Psoas muscle (tissue), 8 donors: ENCODE measurements around the gene GSX2. TPM values are rescaled to one million over a fixed set of nuclear protein-coding genes. Genes with fewer than 3 reads are reported as not detected.

ENCODE experiments used
- ATAC-seq, 4 donors: fragments of 200-7000 bp; cut with Tn5 transposase; one replicate each; pipeline ENCODE4 v1.9.1; 2020; ENCODE audit warnings: moderate library complexity in 3 of 4, mild to moderate bottlenecking in 2 of 4
- DNase-seq, 2 donors: peaks; one replicate each; pipeline ENCODE4 v3.0.0-alpha.2; 2020
- H3K27ac ChIP-seq: fragments of 200-600 bp; one replicate; pipeline ENCODE4 v1.8.0; 2022
- H3K27me3 ChIP-seq, 3 donors: fragments of 200-600 bp in 1 of 3; one replicate each; pipeline versions ENCODE4 v1.6.1 to v1.8.0; 2013 to 2022; ENCODE audit warnings: low read length in 2 of 3, mild to moderate bottlenecking in 2 of 3, moderate library complexity in 1 of 3; ENCODE audit not compliant: insufficient read depth in 3 of 3
- H3K36me3 ChIP-seq, 2 donors: fragments of 200-600 bp in 1 of 2; one replicate each; pipeline versions ENCODE4 v1.6.1 to v1.8.0; 2013 to 2022; ENCODE audit warnings: low read depth in 1 of 2, mild to moderate bottlenecking in 1 of 2, moderate library complexity in 1 of 2; ENCODE audit not compliant: insufficient read depth in 1 of 2
- H3K4me1 ChIP-seq: fragments of 200-600 bp; one replicate; pipeline ENCODE4 v1.8.0; 2022
- H3K4me3 ChIP-seq: fragments of 200-600 bp; one replicate; pipeline ENCODE4 v1.8.0; 2022; ENCODE audit warnings: mild to moderate bottlenecking
- H3K9me3 ChIP-seq: fragments of 200-600 bp; one replicate; pipeline ENCODE4 v1.8.0; 2022
- WGBS, 3 donors: extraction: QIAGEN DNeasy Blood & Tissue Kit; methylation state at CpG; one replicate each; pipeline versions ENCODE4 v1.1.6 to v1.1.7; 2013; 5-methylcytosine and 5-hydroxymethylcytosine counted together
- intact Hi-C, 2 donors: fragments of 100-400 bp; cut with DNase I; formaldehyde crosslinking; loops; one replicate each; pipeline versions ENCODE4 v1.11.0 to v1.14.2; 2022
- polyA plus RNA-seq, 3 donors: library from polyadenylated mRNA; stranded (reverse); fragments of 200-250 nt; gene quantifications; one replicate each; pipeline ENCODE4 v1.2.3, GENCODE V29; 2013
- total RNA-seq, 4 donors: library from RNA; stranded (reverse); fragmentation: NEBNext Ultra II Directional in 2 of 4; extraction: Animal tissue kit (Norgen Biotek cat#: 25700) in 2 of 4; gene quantifications; one replicate each; pipeline versions ENCODE4 v1.2.1 to v1.2.4, GENCODE V29; 2021 to 2023
- TF ChIP-seq, protein P1 (sequence below): fragments of 200-600 bp; IDR thresholded peaks from one replicate; pipeline ENCODE4 v1.8.0; 2022; ENCODE audit warnings: antibody characterized with exemption
- donor health status: healthy with polysubstance abuse.
- donor health status: DM: no; HTN: no; CAD: no; lungs with moderate emphysema.
- donor health status: Bipolar disorder and iron deficiency.
- donor health status: healthy.
- donor health status: DM: yes; HTN: yes; CAD: no.
- donor health status: DM: no; HTN: no; CAD: no.
- donor health status: DM: no; HTN: no; CAD: no.
- donor health status: DM: yes; HTN: yes; CAD: no.

Gene GSX2
- total and polyA plus RNA-seq, 7 donors = not detected

GRCh38 chr4:54056360-54056759, 43.6 kb upstream of the GSX2 start:
- DNase-seq (no peak), ATAC-seq (no peak)
- Histone ChIP-seq H3K4me3 (no peak overlapping the region), H3K27ac (no peak overlapping the region), H3K9me3 (no peaks in the 10 kb centered on the region), H3K36me3 (no peaks in the 10 kb centered on the region), H3K4me1 (peaks cover 59% of the 10 kb centered on the region), H3K27me3 (no peaks in the 10 kb centered on the region)
- intact Hi-C loops = no loop called here
- TF ChIP-seq, protein P1, sequence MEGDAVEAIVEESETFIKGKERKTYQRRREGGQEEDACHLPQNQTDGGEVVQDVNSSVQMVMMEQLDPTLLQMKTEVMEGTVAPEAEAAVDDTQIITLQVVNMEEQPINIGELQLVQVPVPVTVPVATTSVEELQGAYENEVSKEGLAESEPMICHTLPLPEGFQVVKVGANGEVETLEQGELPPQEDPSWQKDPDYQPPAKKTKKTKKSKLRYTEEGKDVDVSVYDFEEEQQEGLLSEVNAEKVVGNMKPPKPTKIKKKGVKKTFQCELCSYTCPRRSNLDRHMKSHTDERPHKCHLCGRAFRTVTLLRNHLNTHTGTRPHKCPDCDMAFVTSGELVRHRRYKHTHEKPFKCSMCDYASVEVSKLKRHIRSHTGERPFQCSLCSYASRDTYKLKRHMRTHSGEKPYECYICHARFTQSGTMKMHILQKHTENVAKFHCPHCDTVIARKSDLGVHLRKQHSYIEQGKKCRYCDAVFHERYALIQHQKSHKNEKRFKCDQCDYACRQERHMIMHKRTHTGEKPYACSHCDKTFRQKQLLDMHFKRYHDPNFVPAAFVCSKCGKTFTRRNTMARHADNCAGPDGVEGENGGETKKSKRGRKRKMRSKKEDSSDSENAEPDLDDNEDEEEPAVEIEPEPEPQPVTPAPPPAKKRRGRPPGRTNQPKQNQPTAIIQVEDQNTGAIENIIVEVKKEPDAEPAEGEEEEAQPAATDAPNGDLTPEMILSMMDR = no peak

- no peak overlapping the region for H3K4me3 ChIP-seq
- H3K9me3 ChIP-seq = no peaks in the 10 kb centered on the region
- ATAC-seq (no peak), DNase-seq (no peak)
- intact Hi-C loops = no loop called here
- peaks cover 76% of the 10 kb centered on the region for H3K4me1 ChIP-seq
- H3K27me3 ChIP-seq = no peaks in the 10 kb centered on the region
- 84 to 91% (median 87%) methylated on average over 3 of the region's 3 CpGs for WGBS, 3 donors
- no peak overlapping the region for H3K27ac ChIP-seq
- TF ChIP-seq, protein P1 = no peak
- H3K36me3 ChIP-seq = no peaks in the 10 kb centered on the region
These were observed 41.8 kb upstream of the GSX2 start for GRCh38 chr4:54058171-54058570.

DNA sequence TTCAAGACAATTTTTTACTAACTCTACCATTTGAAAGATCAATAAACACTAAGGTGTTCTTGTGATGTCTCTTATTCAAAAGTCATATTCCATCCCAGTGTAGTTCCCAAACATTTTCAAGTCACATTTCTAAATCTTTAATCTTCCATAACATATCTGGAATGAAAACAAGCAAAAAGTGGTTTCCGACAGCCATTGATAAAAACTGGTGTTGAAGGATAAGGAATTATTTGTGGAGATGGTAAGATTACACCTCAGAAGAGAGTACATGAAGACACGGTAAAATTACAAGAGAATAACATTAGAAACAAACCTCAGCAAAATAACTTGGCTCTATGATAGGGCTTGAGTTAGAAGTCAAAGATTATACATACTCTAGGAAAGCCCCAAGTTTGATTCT, 39.8 kb upstream of the GSX2 start:
- H3K36me3 ChIP-seq = no peaks in the 10 kb centered on the region
- 7 to 37% (median 20%) methylated on average over 2 of the region's 2 CpGs for WGBS, 3 donors
- no peaks in the 10 kb centered on the region for H3K27me3 ChIP-seq
- no peak overlapping the region for H3K27ac ChIP-seq
- intact Hi-C loops = no loop called here
- ATAC-seq = no peak
- TF ChIP-seq, protein P1 = no peak
- peaks cover 68% of the 10 kb centered on the region for H3K4me1 ChIP-seq
- peak overlapping the region; percentile 0 for H3K4me3 ChIP-seq
- DNase-seq = no peak
- H3K9me3 ChIP-seq = no peaks in the 10 kb centered on the region

DNA sequence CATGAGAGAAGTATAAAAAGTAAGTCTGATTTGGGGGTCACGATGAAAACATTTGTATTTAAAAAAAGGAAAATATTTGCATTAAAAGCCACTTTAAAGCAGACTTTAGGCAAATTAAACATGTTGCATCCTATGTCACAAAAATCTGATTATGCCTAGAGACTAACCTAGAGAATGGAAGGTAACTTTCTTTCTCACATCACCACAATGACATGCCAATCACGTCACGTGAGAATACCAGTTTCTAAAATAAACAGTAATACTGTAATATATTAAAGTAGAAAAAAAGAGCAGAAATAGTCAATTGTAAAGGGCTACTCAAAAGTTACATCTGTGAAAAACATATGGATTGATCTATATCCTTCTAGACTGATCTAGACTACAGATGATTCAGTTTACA, 38.9 kb upstream of the GSX2 start:
- ATAC-seq = no peak
- DNase-seq = no peak
- intact Hi-C loops = no loop called here
- WGBS, 3 donors = 54 to 67% (median 54%) methylated on average over 3 of the region's 3 CpGs
- H3K4me3 ChIP-seq = peak overlapping the region; percentile 97
- H3K9me3 ChIP-seq = no peaks in the 10 kb centered on the region
- no peak overlapping the region for H3K27ac ChIP-seq
- TF ChIP-seq, protein P1 = no peak
- no peaks in the 10 kb centered on the region for H3K36me3 ChIP-seq
- H3K4me1 ChIP-seq = peaks cover 71% of the 10 kb centered on the region
- H3K27me3 ChIP-seq = no peaks in the 10 kb centered on the region

DNA sequence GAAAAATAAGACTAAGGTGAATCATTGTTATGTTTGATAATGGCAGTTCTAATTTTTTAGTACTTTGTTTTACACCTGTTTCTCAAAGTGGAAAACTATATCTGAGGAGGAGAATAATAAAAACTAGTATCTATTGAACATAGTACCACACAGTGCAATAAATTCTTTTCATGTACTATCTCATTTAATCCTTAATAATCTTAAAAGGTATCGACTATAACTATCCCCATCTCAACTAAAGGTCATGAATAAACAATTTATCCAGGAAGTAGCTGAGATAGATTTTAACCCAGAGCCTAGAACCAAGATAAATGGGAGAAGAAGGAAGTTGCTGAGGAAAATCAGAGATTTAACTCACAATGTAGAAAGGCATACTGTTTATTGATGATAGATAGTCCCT, 38.1 kb upstream of the GSX2 start:
- DNase-seq (no peak), ATAC-seq (no peak)
- intact Hi-C loops = no loop called here
- H3K36me3 ChIP-seq = no peaks in the 10 kb centered on the region
- TF ChIP-seq, protein P1 = no peak
- 92 to 96% (median 93%) methylated on average over 1 of the region's 1 CpG for WGBS, 3 donors
- H3K4me1 ChIP-seq = peaks cover 65% of the 10 kb centered on the region
- H3K27ac ChIP-seq = no peak overlapping the region
- H3K27me3 ChIP-seq = no peaks in the 10 kb centered on the region
- H3K9me3 ChIP-seq = no peaks in the 10 kb centered on the region
- peak overlapping the region; percentile 97 for H3K4me3 ChIP-seq
